Hepatocyte (in vitro differentiated cells): ENCODE data around the gene SLC14A1.

Experiments
- CTCF ChIP-seq: fragments of 200-600 bp; sonication (generic); IDR thresholded peaks from 2 replicates; pipeline ENCODE4 v1.5.1; 2016; ENCODE audit warnings: antibody characterized with exemption, mild to moderate bottlenecking; ENCODE audit not compliant: poor library complexity
- EZH2 ChIP-seq: fragments of 200-600 bp; sonication (generic); IDR thresholded peaks from 2 replicates; pipeline ENCODE4 v1.6.1; 2016; ENCODE audit warnings: antibody characterized with exemption, mild to moderate bottlenecking, borderline replicate concordance

- TF ChIP-seq CTCF: no peak
- TF ChIP-seq EZH2: no peak
Measured at GRCh38 chr18:45687621-45688020, 36.4 kb upstream of the SLC14A1 start.
